ENCODE results near the gene STXBP6.
"Not testable (repeated sequence)": the region's sequence is repeated elsewhere in the genome, so short reads cannot be mapped to it uniquely, and the experiment has no call there.

Gene STXBP6

GRCh38 chr14:24982472-24983155 is 67.3 kb downstream of the STXBP6 start:
- DNase-seq: no peak

DNA sequence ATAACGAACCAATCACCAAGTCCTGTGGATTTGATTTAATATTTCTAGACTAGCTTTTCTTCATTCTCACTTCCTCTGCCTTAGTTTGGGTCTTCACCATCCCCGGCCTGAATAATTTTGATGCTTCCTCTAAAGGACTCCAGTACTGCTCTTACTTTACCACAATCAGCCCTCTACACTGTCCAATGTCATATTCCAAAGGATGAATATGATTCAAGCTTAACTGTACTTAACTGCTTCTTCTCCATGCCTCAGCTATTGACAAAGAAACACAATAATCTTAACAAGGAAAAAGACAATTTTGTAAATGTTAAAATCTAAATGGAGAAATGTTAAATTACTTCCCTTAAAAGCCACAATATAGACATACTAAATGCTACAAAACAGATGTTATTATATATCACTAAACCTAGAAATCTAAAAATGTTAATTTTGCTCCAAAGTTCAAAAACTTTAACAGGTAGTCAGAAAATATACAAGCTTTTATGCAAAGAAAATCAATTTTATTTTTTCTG is 70.2 kb downstream of the STXBP6 start:
- DNase-seq: no peak

DNA sequence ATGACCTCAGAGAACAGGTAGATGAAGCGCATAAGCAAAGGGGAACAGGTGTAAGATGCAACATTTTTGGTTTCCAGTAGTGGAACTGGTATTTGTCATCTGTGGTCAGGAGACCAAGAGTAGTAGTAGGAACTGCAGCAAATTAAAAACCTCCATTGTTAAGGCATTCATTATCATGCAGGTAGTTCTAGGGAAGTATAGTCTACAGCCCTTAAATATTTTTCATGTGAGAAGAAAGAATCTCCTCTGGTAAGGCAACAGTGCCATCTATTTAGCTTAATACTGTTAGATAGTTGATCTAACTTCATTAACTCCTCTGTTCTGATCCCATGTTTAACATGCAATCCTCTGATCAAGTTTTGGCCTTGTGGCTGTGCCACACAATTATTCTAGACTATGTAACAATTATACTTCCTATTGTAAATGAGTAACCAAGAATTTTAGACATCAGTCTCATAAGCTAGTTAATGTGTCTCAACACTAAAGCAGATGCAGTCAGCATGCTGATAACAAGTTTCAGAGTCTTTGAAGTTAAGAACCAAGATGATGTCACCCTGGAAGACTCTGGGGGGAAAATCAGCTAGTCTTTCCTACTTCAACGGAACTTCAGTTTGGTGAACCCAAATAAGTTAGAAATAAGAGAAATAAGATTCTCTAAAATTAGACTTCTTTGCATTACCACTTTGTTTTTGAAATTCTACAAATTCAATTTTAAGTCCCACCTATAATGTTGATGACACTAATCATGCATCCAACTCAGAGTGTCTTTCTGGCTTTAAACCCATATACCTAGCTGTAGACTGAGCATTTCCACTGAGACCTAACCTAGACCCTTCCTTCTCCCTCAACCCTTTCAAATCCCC is 70.9 kb downstream of the STXBP6 start:
- no peak for DNase-seq

DNA sequence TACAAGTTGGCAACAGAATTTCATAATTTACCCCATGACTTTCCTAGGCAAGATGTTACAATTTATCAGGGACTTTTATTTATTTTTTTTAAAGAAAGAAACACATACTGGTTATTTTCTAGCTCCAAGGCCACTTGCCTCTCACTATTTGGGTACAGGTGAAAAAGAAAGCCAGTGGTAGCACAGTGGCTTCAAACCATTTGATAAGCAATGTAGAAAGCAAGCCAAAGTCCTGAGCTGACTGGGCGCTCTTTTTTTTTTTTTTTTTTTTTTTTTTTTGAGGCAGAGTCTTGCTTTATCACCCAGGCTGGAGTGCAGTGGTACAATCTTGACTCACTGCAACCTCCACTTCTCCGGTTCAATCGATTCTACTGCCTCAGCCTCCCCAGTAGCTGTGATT is 73.3 kb downstream of the STXBP6 start:
- DNase-seq: no peak

DNA sequence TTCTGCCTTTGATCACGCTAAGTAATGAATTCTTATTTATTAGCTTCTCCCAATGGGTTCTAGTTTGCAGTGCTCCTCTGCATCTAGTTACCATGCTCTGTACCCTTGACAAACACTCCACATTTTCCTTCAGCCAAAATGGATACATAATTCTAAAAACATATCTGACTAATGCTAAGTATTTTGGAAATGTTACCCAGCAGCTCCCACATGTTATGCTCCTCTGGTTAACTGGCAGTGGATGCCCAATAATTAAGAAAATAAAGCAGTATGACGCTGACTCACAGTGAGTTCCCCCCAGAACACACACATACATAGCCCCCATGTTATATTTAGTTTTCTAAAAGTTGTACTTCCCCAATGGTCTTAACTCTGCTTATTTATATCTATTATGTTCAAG is 74.6 kb downstream of the STXBP6 start:
- DNase-seq: no peak

- DNase-seq: no peak
Observed at GRCh38 chr14:24974591-24975374, 75.2 kb downstream of the STXBP6 start.

DNA sequence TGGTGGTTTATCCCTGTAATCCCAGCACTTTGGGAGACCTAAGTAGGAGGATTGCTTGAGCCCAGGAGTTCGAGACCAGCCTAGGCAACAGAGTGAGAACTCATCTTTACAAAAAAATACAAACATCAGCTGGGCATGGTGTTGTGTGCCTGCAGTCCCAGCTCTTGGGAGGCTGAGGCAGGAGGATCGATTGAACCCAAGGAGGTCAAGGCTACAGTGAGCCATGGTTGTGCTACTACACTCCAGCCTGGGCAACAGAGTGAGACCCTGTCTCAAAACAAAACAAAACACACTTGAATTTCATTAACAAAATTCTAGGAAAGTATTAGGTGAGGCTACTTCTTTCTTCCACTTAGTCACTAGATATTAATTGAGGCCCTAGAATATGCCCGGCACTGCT is 77.1 kb downstream of the STXBP6 start:
- DNase-seq: no peak

- no peak for DNase-seq
Observed at GRCh38 chr14:24971255-24971654, 78.7 kb downstream of the STXBP6 start.

DNA sequence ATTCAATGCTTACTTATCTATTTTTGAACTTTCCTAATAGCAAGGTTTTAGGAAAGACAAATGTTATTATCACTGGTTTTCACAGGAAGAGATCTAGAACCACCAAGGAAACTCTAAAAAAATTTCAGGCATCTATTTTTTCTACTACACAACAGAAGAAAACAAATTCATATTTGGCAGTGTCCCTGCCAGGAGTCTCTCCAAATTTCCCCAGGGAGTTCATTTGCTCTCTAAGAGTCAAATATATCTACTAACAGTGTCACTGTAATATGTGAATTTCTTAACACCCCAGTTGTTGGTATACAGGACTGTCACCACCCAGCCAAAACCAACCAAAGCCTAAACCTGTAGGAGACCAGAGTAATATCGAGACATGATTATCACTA is 83.4 kb downstream of the STXBP6 start:
- no peak for DNase-seq

DNA sequence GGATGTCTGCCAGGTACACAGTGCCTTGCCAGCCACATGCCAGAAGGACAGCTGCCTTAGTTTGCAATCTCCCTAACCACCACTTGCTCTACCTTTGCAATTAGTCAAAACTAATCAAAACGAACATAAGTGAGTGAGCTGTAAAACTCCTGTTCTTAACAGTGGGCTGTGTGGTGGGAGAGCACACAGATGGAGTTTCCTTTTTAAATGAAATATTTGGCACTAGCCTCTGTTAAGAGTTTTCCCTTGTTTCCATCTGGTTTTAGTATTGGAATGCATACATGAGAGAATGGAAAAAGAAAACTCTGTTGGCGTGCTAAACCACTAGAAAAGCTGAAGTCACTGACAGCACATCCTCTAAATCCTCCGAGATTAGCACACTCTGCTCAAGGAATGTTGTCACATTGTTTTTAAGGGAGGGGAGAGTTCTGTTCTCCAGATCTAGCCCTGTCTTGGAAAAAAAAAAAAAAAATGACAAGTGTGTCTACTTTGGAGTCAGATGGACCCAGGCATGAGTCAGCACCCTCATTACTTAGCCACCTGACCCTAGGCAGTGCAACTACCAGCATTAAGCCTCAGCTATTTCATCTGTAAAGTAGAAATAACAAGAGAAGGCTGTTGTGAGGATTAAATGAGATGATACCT is 83.9 kb downstream of the STXBP6 start:
- no peak for DNase-seq

GRCh38 chr14:24965578-24965933 is 84.4 kb downstream of the STXBP6 start:
- no peak for DNase-seq

DNA sequence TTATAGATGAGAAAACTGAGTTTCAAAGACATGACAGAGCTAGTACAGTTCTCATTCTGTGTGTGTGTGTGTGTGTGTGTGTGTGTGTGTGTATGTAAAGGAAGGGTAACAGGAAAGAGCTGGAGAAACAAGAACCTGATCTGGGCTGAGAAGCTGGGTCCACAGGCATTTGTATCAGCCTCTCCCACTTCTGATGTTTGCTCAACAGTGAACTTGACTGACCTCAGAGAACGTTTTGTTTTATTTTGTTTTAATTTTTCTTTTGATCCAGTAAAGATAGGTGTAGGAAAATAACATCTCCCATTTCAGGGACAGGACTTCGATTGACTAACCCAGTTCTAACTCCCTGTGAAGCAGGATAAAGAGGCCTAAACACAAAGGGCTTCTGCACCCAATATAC is 85.4 kb downstream of the STXBP6 start:
- no peak for DNase-seq

DNA sequence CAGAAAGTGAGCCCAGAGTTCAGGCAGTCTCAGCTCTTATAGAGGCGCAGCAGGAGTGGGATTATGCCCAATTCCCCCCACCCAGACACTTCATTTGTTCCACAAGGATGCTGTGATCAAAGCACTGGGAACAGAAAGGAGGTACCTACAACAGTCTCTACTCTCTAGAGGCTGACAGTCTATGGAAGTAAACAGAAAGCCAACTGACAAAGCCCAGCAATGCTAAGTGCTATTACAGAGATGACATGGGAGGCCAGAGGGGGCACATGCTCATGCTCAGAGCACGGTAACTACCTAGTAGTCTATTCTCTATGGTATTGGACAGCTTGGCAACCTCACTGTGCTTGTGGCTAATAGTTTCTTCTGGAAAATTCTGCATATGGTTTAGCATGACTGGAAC is 85.9 kb downstream of the STXBP6 start:
- no peak for DNase-seq

DNA sequence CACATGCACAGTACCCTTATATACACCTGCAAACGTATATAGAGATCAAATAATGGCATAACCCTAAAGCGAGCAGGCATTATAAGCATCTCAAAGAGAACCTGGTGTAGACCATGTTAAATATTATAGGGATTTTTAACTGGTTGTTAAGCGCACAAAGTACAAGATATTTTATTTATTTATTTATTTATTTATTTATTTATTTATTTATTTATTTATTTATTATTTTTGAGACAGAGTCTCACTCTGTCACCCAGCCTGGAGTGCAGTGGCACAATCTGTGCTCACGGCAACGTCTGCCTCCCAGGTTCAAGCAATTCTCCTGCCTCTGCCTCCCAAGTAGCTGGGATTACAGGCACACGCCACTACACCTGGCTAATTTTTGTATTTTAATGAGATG is 87.8 kb downstream of the STXBP6 start:
- not testable (repeated sequence) for DNase-seq

GRCh38 chr14:24960816-24961215 is 89.1 kb downstream of the STXBP6 start:
- no peak for DNase-seq

- no peak for DNase-seq
Observed at GRCh38 chr14:24959791-24960331, 90.1 kb downstream of the STXBP6 start.

GRCh38 chr14:24958271-24958670 is 91.7 kb downstream of the STXBP6 start:
- DNase-seq: no peak

- no peak for DNase-seq
Observed at GRCh38 chr14:24957814-24958213, 92.1 kb downstream of the STXBP6 start.

DNA sequence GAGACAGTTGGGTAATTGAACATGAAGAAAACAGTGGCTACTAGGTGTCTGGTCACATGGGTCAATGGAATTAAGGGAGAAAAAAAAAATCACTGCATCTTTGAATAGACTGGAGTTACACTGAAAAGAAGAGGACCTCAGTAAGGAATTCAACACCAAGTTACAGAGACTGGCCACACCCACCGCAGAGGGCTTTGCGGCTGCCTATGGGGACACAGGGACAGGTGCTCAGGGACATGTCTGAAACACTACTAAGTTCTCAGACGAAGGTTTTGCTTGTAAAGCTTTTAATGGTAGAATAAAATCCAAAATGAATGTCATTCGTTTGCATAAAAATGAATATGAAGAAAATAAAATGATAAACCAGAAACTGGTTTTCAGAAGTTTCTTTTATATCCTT is 93.8 kb downstream of the STXBP6 start:
- DNase-seq: no peak

DNA sequence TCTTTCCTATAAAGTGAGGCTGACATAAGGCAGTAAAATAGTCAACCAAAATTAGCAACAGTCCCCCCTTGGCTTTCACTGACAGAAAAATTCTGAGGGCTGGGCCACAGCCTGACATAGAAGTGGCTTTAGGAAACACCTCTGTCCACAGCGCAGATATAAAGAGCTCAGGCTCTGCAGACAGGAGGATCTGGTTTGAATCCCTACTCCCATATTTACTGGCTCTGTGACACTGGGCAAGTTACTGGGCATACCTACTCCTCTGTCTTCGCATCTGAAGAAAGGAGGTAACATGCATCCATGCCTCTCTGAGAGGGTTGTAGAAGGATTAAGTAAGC is 95.3 kb downstream of the STXBP6 start:
- no peak for DNase-seq

- DNase-seq: no peak
Observed at GRCh38 chr14:24954037-24954699, 95.8 kb downstream of the STXBP6 start.
